Lower leg skin (tissue), 4 donors: ENCODE measurements around the gene C5orf47. TPM values are rescaled to one million over a fixed set of nuclear protein-coding genes. Genes with fewer than 3 reads are reported as not detected.

Experiments used
- DNase-seq, 2 donors: peaks; one replicate each; pipeline ENCODE4 v3.0.0-alpha.2; 2019; ENCODE audit warnings: low spot score in 2 of 2
- H3K4me3 ChIP-seq: fragments of 200-600 bp; sonication (generic); 2 replicates; pipeline ENCODE4 v1.5.1; 2017; ENCODE audit warnings: mild to moderate bottlenecking, low read depth; ENCODE audit not compliant: poor library complexity, severe bottlenecking
- POLR2A ChIP-seq, 2 donors: fragments of 450-650 bp; IDR thresholded peaks; one replicate each; pipeline ENCODE4 v1.6.1; 2016 to 2017; ENCODE audit warnings: antibody characterized with exemption in 2 of 2, mild to moderate bottlenecking in 1 of 2, moderate library complexity in 1 of 2
- WGBS, 2 donors: methylation state at CpG; one replicate each; pipeline ENCODE4 v1.1.5; 2018; 5-methylcytosine and 5-hydroxymethylcytosine counted together
- intact Hi-C: fragments of 100-400 bp; cut with DNase I; formaldehyde crosslinking; loops from one replicate; pipeline ENCODE4 v1.15.0; 2023; ENCODE audit warnings: low total_unique reads
- total RNA-seq, 4 donors: library from RNA; depleted of rRNA; stranded (reverse); fragments of >200 nt; gene quantifications; one replicate each; pipeline ENCODE4 v1.1.0, GENCODE V29; 2016
- TF ChIP-seq, protein P1 (sequence below), 3 donors: fragments of 450-650 bp; IDR thresholded peaks; one replicate each; pipeline ENCODE4 v1.5.1; 2016; ENCODE audit warnings: antibody characterized with exemption in 3 of 3, mild to moderate bottlenecking in 3 of 3, moderate library complexity in 2 of 3

C5orf47 gene
- total RNA-seq, 4 donors from 2014 or later, result not detected

DNA sequence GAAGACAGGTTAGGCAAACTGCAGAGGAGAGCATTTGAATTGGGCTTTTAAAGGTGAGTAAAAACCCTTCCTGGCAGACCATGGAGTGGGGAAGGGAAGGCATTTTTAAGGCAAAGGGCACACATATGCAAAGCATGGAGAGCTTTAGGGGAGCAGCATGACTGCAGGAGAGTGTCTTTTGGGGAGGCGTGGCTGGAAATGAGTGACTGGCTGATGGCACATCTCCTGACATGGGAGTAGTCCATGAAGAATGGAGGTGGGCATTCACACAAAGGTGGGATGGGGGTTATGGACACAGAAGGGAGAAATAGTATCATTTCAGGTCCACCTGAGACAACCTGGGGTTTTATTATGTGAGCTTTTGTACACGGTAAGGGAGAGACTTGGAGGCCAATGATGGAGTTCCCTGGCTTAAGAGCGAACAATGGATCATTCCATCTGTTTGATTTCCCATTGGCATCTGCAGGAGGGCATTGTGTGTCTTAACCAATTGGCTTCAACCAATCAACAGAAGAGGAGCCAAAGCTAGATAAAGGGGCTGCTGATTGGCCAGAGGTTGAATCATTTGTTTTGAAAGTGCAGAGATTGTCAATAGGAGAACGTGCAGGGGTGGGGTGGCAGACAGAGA lies 58.6 kb downstream of the C5orf47 start:
- no peak overlapping the region for H3K4me3 ChIP-seq
- intact Hi-C loops, result loop anchor here (5.0 kb wide), 1 partner anchor 265 kb away; no protein-coding TSS in a partner anchor
- DNase-seq, result no peak
- 73 to 76% methylated on average over 4 of the region's 4 CpGs for WGBS, 2 donors
- TF ChIP-seq, protein P1, sequence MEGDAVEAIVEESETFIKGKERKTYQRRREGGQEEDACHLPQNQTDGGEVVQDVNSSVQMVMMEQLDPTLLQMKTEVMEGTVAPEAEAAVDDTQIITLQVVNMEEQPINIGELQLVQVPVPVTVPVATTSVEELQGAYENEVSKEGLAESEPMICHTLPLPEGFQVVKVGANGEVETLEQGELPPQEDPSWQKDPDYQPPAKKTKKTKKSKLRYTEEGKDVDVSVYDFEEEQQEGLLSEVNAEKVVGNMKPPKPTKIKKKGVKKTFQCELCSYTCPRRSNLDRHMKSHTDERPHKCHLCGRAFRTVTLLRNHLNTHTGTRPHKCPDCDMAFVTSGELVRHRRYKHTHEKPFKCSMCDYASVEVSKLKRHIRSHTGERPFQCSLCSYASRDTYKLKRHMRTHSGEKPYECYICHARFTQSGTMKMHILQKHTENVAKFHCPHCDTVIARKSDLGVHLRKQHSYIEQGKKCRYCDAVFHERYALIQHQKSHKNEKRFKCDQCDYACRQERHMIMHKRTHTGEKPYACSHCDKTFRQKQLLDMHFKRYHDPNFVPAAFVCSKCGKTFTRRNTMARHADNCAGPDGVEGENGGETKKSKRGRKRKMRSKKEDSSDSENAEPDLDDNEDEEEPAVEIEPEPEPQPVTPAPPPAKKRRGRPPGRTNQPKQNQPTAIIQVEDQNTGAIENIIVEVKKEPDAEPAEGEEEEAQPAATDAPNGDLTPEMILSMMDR (IDR thresholded peaks at IDR 0.05), result no peak
- TF ChIP-seq POLR2A (IDR thresholded peaks at IDR 0.05), result no peak

- TF ChIP-seq, protein P1 (IDR thresholded peaks at IDR 0.05), result no peak
- TF ChIP-seq POLR2A (IDR thresholded peaks at IDR 0.05), result no peak
- no peak for DNase-seq
- intact Hi-C loops, result no loop called here
- 46 to 55% methylated on average over 5 of the region's 5 CpGs for WGBS, 2 donors
- H3K4me3 ChIP-seq, result no peak overlapping the region
Observed at GRCh38 chr5:174052636-174053035, 63.7 kb downstream of the C5orf47 start.

GRCh38 chr5:174053905-174054304 lies 64.9 kb downstream of the C5orf47 start:
- no peak for DNase-seq
- intact Hi-C loops, result no loop called here
- 86 to 90% methylated on average over 3 of the region's 3 CpGs for WGBS, 2 donors
- no peak for TF ChIP-seq POLR2A (IDR thresholded peaks at IDR 0.05)
- TF ChIP-seq, protein P1 (IDR thresholded peaks at IDR 0.05), result no peak
- H3K4me3 ChIP-seq, result no peak overlapping the region

Other genes starting within 250 kb of the C5orf47 start
- gene CPEB4, start 100.8 kb upstream of the C5orf47 start, total RNA-seq, result 10 to 100 TPM; 47.5 to 79.6 (median 55.3) TPM
- not detected for gene NSG2, start 56.5 kb downstream of the C5orf47 start, total RNA-seq